ENCODE measurements around the gene ALKBH2. TPM values are rescaled to one million over a fixed set of nuclear protein-coding genes. Genes with fewer than 3 reads are reported as not detected.

The ALKBH2 gene
- total RNA-seq, 2 experiments from 2014 or later: 43.8 to 46.3 TPM

GRCh38 chr12:109120557-109120956 is 27.3 kb upstream of the ALKBH2 start:
- H3K4me1 Mint-ChIP-seq: peaks cover 3% of the 10 kb centered on the region
- no peak for DNase-seq
- no peaks in the 10 kb centered on the region for H3K36me3 Mint-ChIP-seq
- H3K4me3 Mint-ChIP-seq: no peak overlapping the region
- no peak overlapping the region for H3K27ac Mint-ChIP-seq
- H3K27me3 Mint-ChIP-seq: no peaks in the 10 kb centered on the region
- no peaks in the 10 kb centered on the region for H3K9me3 Mint-ChIP-seq

GRCh38 chr12:109120095-109120494 is 26.8 kb upstream of the ALKBH2 start:
- Mint-ChIP-seq H3K9me3 (no peaks in the 10 kb centered on the region), H3K4me1 (peaks cover 6% of the 10 kb centered on the region), H3K27me3 (no peaks in the 10 kb centered on the region), H3K36me3 (no peaks in the 10 kb centered on the region), H3K4me3 (no peak overlapping the region), H3K27ac (no peak overlapping the region)
- no peak for DNase-seq

- Mint-ChIP-seq H3K27me3 (no peaks in the 10 kb centered on the region), H3K4me3 (no peak overlapping the region), H3K4me1 (peaks cover 15% of the 10 kb centered on the region), H3K36me3 (peaks cover 5% of the 10 kb centered on the region), H3K27ac (no peak overlapping the region), H3K9me3 (no peaks in the 10 kb centered on the region)
- no peak for DNase-seq
Measured at GRCh38 chr12:109116611-109116949, 23.3 kb upstream of the ALKBH2 start.

- no peaks in the 10 kb centered on the region for H3K27me3 Mint-ChIP-seq
- no peak for DNase-seq
- peaks cover 15% of the 10 kb centered on the region for H3K4me1 Mint-ChIP-seq
- H3K27ac Mint-ChIP-seq: no peak within 1 kb of the TSS
- H3K36me3 Mint-ChIP-seq: peaks cover 5% of the 10 kb centered on the region
- H3K4me3 Mint-ChIP-seq: no peak within 1 kb of the TSS
- H3K9me3 Mint-ChIP-seq: no peaks in the 10 kb centered on the region
Measured at GRCh38 chr12:109115758-109116610, 22.7 kb upstream of the ALKBH2 start, which contains the start of gene ACACB. TSS of gene ACACB (plus strand) at chr12:109116587. CDS start at chr12:109139406, 22,819 bp downstream.

- H3K27me3 Mint-ChIP-seq: no peaks in the 10 kb centered on the region
- no peak for DNase-seq
Measured at GRCh38 chr12:109115404-109115757, 22.1 kb upstream of the ALKBH2 start.

GRCh38 chr12:109114644-109115043 is 21.4 kb upstream of the ALKBH2 start:
- Mint-ChIP-seq H3K4me1 (peaks cover 20% of the 10 kb centered on the region), H3K4me3 (no peak overlapping the region), H3K27ac (no peak overlapping the region), H3K9me3 (no peaks in the 10 kb centered on the region), H3K36me3 (peaks cover 8% of the 10 kb centered on the region), H3K27me3 (no peaks in the 10 kb centered on the region)
- no peak for DNase-seq

More at GRCh38 chr12:109115404-109115757, 22.1 kb upstream of the ALKBH2 start:
- Mint-ChIP-seq H3K27ac (no peak overlapping the region), H3K9me3 (no peaks in the 10 kb centered on the region), H3K4me1 (peaks cover 19% of the 10 kb centered on the region), H3K4me3 (no peak overlapping the region), H3K36me3 (peaks cover 6% of the 10 kb centered on the region)

- Mint-ChIP-seq H3K9me3 (no peaks in the 10 kb centered on the region), H3K36me3 (peaks cover 10% of the 10 kb centered on the region), H3K4me1 (peaks cover 20% of the 10 kb centered on the region), H3K27me3 (no peaks in the 10 kb centered on the region), H3K27ac (peak overlapping the region; percentile 4), H3K4me3 (no peak overlapping the region)
- DNase-seq: no peak
Measured at GRCh38 chr12:109113661-109114321, 20.5 kb upstream of the ALKBH2 start.

GRCh38 chr12:109112720-109113465 is 19.6 kb upstream of the ALKBH2 start:
- Mint-ChIP-seq H3K36me3 (peaks cover 10% of the 10 kb centered on the region), H3K9me3 (no peaks in the 10 kb centered on the region), H3K27me3 (no peaks in the 10 kb centered on the region), H3K4me1 (peaks cover 20% of the 10 kb centered on the region), H3K27ac (no peak overlapping the region), H3K4me3 (no peak overlapping the region)
- DNase-seq: no peak

- Mint-ChIP-seq H3K9me3 (no peaks in the 10 kb centered on the region), H3K4me3 (peak overlapping the region; percentile 67), H3K27ac (peak overlapping the region; percentile 77), H3K4me1 (peaks cover 20% of the 10 kb centered on the region), H3K36me3 (peaks cover 12% of the 10 kb centered on the region), H3K27me3 (no peaks in the 10 kb centered on the region)
- DNase-seq: peak; percentile 61
Measured at GRCh38 chr12:109110988-109111495, 17.8 kb upstream of the ALKBH2 start.

- no peaks in the 10 kb centered on the region for H3K27me3 Mint-ChIP-seq
- H3K36me3 Mint-ChIP-seq: peaks cover 19% of the 10 kb centered on the region
- H3K9me3 Mint-ChIP-seq: no peaks in the 10 kb centered on the region
- no peak for DNase-seq
- no peak overlapping the region for H3K4me3 Mint-ChIP-seq
- peaks cover 13% of the 10 kb centered on the region for H3K4me1 Mint-ChIP-seq
- H3K27ac Mint-ChIP-seq: no peak overlapping the region
Measured at GRCh38 chr12:109109746-109110350, 16.6 kb upstream of the ALKBH2 start.

- peaks cover 27% of the 10 kb centered on the region for H3K36me3 Mint-ChIP-seq
- no peak overlapping the region for H3K4me3 Mint-ChIP-seq
- H3K27me3 Mint-ChIP-seq: no peaks in the 10 kb centered on the region
- H3K27ac Mint-ChIP-seq: no peak overlapping the region
- H3K9me3 Mint-ChIP-seq: no peaks in the 10 kb centered on the region
- DNase-seq: no peak
- peaks cover 5% of the 10 kb centered on the region for H3K4me1 Mint-ChIP-seq
Measured at GRCh38 chr12:109105176-109105575, 11.9 kb upstream of the ALKBH2 start.

GRCh38 chr12:109102491-109102890 is 9.2 kb upstream of the ALKBH2 start:
- Mint-ChIP-seq H3K4me3 (no peak overlapping the region), H3K27ac (no peak overlapping the region), H3K27me3 (no peaks in the 10 kb centered on the region), H3K36me3 (peaks cover 44% of the 10 kb centered on the region), H3K4me1 (peaks cover 18% of the 10 kb centered on the region), H3K9me3 (no peaks in the 10 kb centered on the region)
- DNase-seq: no peak

- no peak overlapping the region for H3K4me3 Mint-ChIP-seq
- H3K27ac Mint-ChIP-seq: no peak overlapping the region
- no peaks in the 10 kb centered on the region for H3K9me3 Mint-ChIP-seq
- H3K36me3 Mint-ChIP-seq: peaks cover 40% of the 10 kb centered on the region
- peaks cover 18% of the 10 kb centered on the region for H3K4me1 Mint-ChIP-seq
- no peak for DNase-seq
- no peaks in the 10 kb centered on the region for H3K27me3 Mint-ChIP-seq
Measured at GRCh38 chr12:109100741-109101140, 7.5 kb upstream of the ALKBH2 start.

GRCh38 chr12:109099431-109100020 is 6.3 kb upstream of the ALKBH2 start:
- Mint-ChIP-seq H3K9me3 (no peaks in the 10 kb centered on the region), H3K27me3 (no peaks in the 10 kb centered on the region), H3K4me1 (peaks cover 18% of the 10 kb centered on the region), H3K36me3 (peaks cover 35% of the 10 kb centered on the region), H3K27ac (peak overlapping the region; percentile 14), H3K4me3 (peak overlapping the region; percentile 87)
- DNase-seq: no peak
